Hepatocyte (in vitro differentiated cells): Measurements from ENCODE around the gene IGF2BP3. TPM values are rescaled to one million over a fixed set of nuclear protein-coding genes. Genes with fewer than 3 reads are reported as not detected.

ENCODE experiments used
- DNase-seq: peaks from one replicate; pipeline ENCODE4 v3.0.0-alpha.2; 2016; ENCODE audit warnings: low spot score
- H2AFZ ChIP-seq: fragments of 200-600 bp; sonication (generic); 2 replicates; pipeline ENCODE4 v1.6.0; 2016; ENCODE audit warnings: antibody characterized with exemption, mild to moderate bottlenecking
- H3K27ac ChIP-seq: fragments of 200-600 bp; sonication (generic); 2 replicates; pipeline ENCODE4 v1.5.1; 2016; ENCODE audit warnings: mild to moderate bottlenecking
- H3K27me3 ChIP-seq: fragments of 200-600 bp; sonication (generic); 2 replicates; pipeline ENCODE4 v1.6.1; 2016
- H3K36me3 ChIP-seq: fragments of 200-600 bp; sonication (generic); replicated peaks from 2 replicates; pipeline ENCODE4 v1.5.1; 2016; ENCODE audit warnings: low read depth; ENCODE audit not compliant: insufficient read depth
- H3K4me1 ChIP-seq: fragments of 200-600 bp; sonication (generic); 2 replicates; pipeline ENCODE4 v1.5.1; 2016; ENCODE audit warnings: mild to moderate bottlenecking, moderate library complexity; ENCODE audit not compliant: insufficient read depth
- H3K4me2 ChIP-seq: fragments of 200-600 bp; sonication (generic); 2 replicates; pipeline ENCODE4 v1.6.0; 2016
- H3K4me3 ChIP-seq: fragments of 200-600 bp; sonication (generic); 2 replicates; pipeline ENCODE4 v1.5.1; 2016; ENCODE audit warnings: mild to moderate bottlenecking
- H3K79me2 ChIP-seq: fragments of 200-600 bp; sonication (generic); 2 replicates; pipeline ENCODE4 v1.6.0; 2017; ENCODE audit warnings: mild to moderate bottlenecking
- H3K9me2 ChIP-seq: fragments of 200-600 bp; sonication (generic); replicated peaks from 2 replicates; pipeline ENCODE4 v1.6.0; 2017; ENCODE audit warnings: mild to moderate bottlenecking; ENCODE audit not compliant: insufficient read depth
- H3K9me3 ChIP-seq: fragments of 200-600 bp; sonication (generic); 2 replicates; pipeline ENCODE4 v1.5.1; 2016; ENCODE audit warnings: low read depth, mild to moderate bottlenecking
- H4K20me1 ChIP-seq: fragments of 200-600 bp; sonication (generic); 2 replicates; pipeline ENCODE4 v1.6.0; 2016; ENCODE audit warnings: mild to moderate bottlenecking; ENCODE audit not compliant: insufficient read depth, poor library complexity, severe bottlenecking
- CTCF ChIP-seq: fragments of 200-600 bp; sonication (generic); IDR thresholded peaks from 2 replicates; pipeline ENCODE4 v1.5.1; 2016; ENCODE audit warnings: antibody characterized with exemption, mild to moderate bottlenecking; ENCODE audit not compliant: poor library complexity
- EZH2 ChIP-seq: fragments of 200-600 bp; sonication (generic); IDR thresholded peaks from 2 replicates; pipeline ENCODE4 v1.6.1; 2016; ENCODE audit warnings: antibody characterized with exemption, mild to moderate bottlenecking, borderline replicate concordance
- EZH2phosphoT487 ChIP-seq: fragments of 200-600 bp; sonication (generic); IDR thresholded peaks from one replicate; pipeline ENCODE4 v1.6.1; 2018; ENCODE audit warnings: antibody characterized with exemption, mild to moderate bottlenecking, low read depth, moderate library complexity; ENCODE audit not compliant: unreplicated experiment, severe bottlenecking
- WGBS: methylation state at CpG from one replicate; pipeline ENCODE4 v1.1.6; 2016; ENCODE audit warnings: low lambda C conversion rate; ENCODE audit errors: missing lambda C conversion rate; 5-methylcytosine and 5-hydroxymethylcytosine counted together
- polyA plus RNA-seq: library from polyadenylated mRNA; unstranded; fragments of >200 nt; fragmentation: Nextera tagmentation; extraction: Ambion mirVana; gene quantifications from 2 replicates; pipeline ENCODE4 v1.2.1, GENCODE V29; 2016
- total RNA-seq: library from RNA; depleted of rRNA; stranded (reverse); fragments of >200 nt; gene quantifications from 2 replicates; pipeline ENCODE4 v1.2.3, GENCODE V29; 2014

Gene IGF2BP3
- total and polyA plus RNA-seq, 2 experiments from 2014 or later = 28.9 to 73.1 TPM

DNA sequence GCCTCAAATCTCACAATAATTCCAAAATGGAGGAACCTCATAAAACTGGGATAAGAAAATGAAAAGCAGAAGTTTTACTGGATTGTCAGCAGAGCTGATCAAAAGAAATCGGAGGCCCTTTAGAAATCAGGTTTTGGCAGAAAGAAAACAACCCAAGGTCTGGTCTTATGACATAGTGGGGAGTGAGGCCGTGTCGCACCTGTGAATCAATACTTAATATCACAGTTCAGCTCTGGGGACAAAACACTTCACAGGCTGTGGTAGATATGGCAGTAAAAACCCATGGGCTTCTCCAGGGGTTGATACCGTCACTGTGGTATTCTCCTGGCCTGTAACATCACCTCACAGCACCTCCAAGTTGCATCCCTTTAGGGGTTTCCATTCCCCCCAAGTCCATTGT lies 177.7 kb downstream of the IGF2BP3 start:
- Histone ChIP-seq H3K9me2 (no peaks in the 10 kb centered on the region), H3K79me2 (no peaks in the 10 kb centered on the region), H3K27ac (no peak overlapping the region), H3K4me2 (no peak overlapping the region), H3K9me3 (no peaks in the 10 kb centered on the region), H3K4me3 (no peak overlapping the region), H2AFZ (no peak overlapping the region), H3K36me3 (no peaks in the 10 kb centered on the region), H4K20me1 (no peaks in the 10 kb centered on the region), H3K27me3 (no peaks in the 10 kb centered on the region), H3K4me1 (no peaks in the 10 kb centered on the region)
- TF ChIP-seq CTCF (no peak), EZH2phosphoT487 (no peak), EZH2 (no peak)
- WGBS = 90% methylated on average over 4 of the region's 4 CpGs
- DNase-seq = no peak

DNA sequence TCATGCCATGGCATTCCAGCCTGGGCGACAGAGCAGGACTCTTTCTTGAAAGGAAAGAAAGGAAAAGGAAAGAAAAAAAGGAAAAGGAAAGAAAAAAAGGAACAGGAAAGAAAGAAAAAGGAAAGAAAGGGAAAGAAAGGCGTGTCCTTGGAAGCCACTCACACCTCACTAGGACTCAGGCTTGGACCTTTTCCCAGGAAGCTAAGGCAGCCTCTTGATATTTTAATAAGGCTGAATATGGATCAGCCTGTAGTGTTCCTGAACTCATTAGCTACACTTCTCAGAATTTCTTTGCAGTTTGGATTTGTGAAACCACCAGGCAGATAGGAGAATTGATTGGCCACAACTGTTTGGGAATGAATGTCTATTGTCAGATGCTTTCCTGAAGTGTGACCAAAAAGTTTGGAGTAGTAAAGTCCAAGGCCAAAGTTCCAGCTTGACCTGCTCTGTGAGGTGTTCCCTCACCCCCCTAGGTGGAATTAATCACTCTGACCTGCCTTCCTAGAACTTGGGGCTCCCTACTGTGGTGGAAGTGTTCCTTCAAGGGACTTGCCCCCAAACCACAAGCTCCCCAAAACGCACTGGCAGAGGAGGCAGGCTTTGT lies 178.2 kb downstream of the IGF2BP3 start:
- Histone ChIP-seq H2AFZ (no peak overlapping the region), H3K9me3 (no peaks in the 10 kb centered on the region), H3K4me3 (no peak overlapping the region), H3K79me2 (no peaks in the 10 kb centered on the region), H3K4me2 (no peak overlapping the region), H3K4me1 (no peaks in the 10 kb centered on the region), H3K27me3 (no peaks in the 10 kb centered on the region), H4K20me1 (no peaks in the 10 kb centered on the region), H3K9me2 (no peaks in the 10 kb centered on the region), H3K36me3 (no peaks in the 10 kb centered on the region), H3K27ac (no peak overlapping the region)
- TF ChIP-seq CTCF (no peak), EZH2 (no peak), EZH2phosphoT487 (no peak)
- whole genome bisulfite sequencing = 86% methylated on average over 3 of the region's 3 CpGs
- no peak for DNase-seq

- no peaks in the 10 kb centered on the region for H3K36me3 ChIP-seq
- no peaks in the 10 kb centered on the region for H3K27me3 ChIP-seq
- no peak overlapping the region for H3K4me2 ChIP-seq
- H3K79me2 ChIP-seq = no peaks in the 10 kb centered on the region
- no peaks in the 10 kb centered on the region for H3K9me2 ChIP-seq
- H4K20me1 ChIP-seq = no peaks in the 10 kb centered on the region
- H3K9me3 ChIP-seq = no peaks in the 10 kb centered on the region
- H3K4me3 ChIP-seq = no peak overlapping the region
- TF ChIP-seq EZH2phosphoT487 (no peak), EZH2 (no peak), CTCF (no peak)
- H3K27ac ChIP-seq = no peak overlapping the region
- H2AFZ ChIP-seq = no peak overlapping the region
- no peaks in the 10 kb centered on the region for H3K4me1 ChIP-seq
- 91% methylated on average over 9 of the region's 9 CpGs for WGBS
- DNase-seq = no peak
Observed at GRCh38 chr7:23290993-23291392, 179.3 kb downstream of the IGF2BP3 start.
